NCI-H1930 (cell line): Measurements from ENCODE around the gene TNFAIP8L3.

Experiments used
- DNase-seq, 2 experiments: peaks; one replicate each; lab custom pipeline; 2025; lab: John Stamatoyannopoulos, UW

The TNFAIP8L3 gene

DNA sequence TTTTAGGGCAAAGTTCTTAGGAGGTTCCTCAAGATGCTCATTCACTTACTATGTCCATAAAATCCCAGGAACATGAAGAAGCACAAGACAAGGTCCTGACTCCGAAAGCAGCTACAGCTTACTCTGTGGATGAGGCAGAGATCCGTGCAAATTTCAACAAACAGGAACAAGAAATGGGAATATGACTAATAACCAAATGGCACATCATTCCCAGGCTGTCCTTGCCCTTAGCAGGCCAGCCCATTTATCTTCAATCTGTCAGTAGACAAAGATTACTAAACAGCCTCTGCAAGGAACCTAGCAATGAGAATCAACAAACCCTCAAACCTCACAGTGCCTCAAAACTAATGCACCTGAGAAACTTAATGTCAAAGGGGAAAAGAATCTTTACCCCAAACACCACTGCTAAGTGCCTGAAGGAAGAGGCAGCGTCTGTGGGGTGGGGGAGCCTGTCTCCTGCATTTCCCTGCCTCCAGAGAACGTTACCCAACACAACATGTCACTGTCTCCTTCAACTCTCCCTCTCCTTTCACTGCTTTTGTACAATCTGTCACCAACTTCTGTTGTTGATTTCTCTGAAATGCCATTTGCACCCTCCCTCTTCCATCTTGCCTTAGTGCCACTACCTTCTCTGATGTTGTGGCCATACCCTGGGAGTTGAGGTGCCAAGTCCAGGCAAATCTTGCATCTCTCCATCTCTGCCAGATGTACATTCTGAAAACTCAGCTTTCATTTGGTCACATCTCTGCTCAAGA is 4.8 kb downstream of the TNFAIP8L3 start:
- DNase-seq, result no peak

DNA sequence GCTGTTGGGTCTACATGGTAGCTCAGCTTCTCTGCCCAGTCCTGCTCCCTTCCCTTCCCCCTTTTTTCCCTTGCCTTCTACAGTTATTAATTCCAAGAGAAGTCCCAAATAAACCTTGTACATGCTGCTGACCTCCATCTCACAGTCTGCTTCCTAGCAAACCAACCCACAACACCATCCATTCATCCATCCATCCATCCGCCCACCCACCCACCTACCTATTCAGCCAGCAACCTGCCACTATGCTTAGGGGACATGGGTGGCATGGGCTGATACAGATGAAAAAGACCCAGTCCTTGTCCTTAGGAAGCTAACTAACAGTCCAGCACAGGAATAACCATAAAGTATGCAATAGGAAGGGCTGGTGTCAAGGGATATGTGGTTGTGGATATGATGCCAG is 5.7 kb downstream of the TNFAIP8L3 start:
- DNase-seq, result no peak

DNA sequence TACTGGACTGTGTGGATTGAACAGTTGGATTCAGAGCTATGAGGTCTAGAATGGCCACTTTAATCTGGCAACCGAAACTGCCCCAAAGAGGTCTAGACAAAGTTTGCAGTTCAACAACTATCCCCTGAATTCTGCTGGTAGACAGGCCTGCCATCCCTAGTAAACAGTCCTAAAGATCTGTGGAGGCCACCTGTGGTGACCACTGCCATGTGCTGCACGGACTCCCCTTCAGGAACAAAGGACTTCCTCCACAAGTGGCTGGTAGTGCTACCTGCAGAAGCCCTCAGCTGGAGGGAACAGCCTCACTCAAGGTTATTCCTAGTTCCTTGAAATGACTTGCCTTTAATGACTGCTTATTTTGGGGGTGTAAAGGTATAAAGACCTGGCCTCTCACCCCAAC is 6.1 kb downstream of the TNFAIP8L3 start:
- DNase-seq, result no peak

DNA sequence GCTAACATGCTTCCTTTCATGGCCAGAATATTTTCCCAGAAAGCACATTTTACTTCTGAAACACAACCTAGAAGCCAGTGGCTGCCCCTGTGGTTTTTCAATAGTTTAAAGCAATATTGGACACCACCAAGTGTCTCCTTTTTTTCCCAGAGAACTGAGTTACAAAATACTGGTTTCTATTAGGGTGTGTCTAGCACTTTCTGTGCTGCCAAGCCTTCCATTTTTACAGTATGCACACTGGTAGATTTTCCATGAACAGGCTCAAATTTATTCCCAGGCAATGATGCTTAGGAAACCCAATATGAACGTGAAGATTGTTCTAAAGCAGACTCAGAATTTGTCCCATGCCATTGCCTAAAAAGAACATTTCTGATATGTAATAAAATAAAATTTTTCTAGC is 7.2 kb downstream of the TNFAIP8L3 start:
- no peak for DNase-seq

DNA sequence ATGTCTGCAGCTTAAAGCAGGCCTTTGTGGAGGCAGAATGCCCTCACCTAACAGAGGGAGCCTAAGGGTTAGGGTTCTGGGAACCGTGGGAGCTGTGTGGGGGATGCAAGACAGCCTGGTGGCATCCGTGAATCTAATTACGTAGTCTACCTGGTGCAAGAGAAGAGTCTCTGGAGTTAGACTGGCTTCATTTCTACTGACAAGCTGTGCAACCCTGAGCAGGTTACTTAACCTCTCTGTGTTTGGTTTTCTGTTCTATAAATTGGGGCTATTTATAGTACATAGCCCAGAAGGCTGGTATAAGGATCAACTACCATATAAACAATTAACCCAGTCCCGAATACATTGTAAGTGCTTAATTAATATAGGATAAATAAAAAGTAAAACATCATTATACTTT is 8.3 kb downstream of the TNFAIP8L3 start:
- no peak for DNase-seq

DNA sequence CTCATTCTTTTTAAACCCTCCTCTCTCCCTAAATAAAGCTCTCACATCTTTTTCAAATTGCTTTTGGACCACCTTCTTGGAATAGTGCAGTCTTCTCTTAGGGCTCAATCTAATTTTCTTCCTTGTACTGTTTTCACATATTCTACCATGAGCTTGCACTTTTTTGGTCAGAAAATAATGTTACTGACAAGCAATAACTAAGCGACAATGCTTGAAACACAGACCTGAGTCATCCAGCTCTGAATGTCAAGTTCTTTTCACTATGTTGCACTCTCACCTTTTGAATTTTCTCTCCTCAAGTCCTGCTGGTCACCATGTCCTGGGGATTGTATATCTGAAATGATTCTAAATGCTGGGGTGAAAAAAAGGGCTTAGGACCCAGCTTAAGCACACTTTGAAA is 8.9 kb downstream of the TNFAIP8L3 start:
- DNase-seq, result no peak

DNA sequence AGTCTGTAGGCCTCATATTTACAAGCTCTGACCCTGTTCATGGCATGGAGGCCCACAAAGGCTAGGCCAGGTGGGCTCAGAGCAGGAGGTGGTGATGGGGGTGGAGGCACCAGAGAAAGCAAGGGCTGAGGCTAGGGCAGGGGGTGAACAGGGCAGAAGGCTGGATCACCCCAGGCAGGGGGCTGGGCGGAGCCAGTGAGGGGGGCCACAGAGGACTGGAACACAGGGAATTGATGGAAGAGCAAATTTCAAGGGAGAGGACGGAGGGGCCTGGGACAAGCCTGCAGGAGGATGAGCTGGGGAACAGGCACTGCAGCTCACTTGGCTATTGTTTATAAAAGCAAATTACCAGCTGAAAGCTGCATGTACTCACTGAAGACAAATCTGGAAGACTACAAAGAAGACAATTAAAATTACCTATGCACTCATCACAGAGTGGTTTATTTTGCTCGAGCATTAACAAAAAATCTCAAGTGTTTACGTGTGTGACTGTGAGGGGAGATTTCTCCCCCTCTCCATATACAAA is 11.0 kb downstream of the TNFAIP8L3 start:
- no peak for DNase-seq

DNA sequence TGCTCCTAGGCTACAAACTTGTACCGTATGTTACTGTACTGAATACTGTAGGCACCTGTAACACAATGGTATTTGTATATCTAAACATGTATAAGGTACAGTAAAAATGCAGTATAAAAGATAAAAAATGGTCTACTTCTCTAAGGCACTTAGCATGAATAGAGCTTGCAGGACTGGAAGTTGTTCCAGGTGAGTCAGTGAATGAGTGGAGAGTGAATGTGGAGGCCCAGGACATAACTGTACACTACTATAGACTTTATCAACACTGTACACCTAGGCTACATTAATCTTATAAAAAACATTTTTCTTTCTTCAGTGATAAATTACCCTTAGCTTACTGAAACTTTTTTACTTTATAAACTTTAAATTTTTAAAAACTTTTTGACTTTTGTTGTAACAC is 12.5 kb downstream of the TNFAIP8L3 start:
- no peak for DNase-seq

DNA sequence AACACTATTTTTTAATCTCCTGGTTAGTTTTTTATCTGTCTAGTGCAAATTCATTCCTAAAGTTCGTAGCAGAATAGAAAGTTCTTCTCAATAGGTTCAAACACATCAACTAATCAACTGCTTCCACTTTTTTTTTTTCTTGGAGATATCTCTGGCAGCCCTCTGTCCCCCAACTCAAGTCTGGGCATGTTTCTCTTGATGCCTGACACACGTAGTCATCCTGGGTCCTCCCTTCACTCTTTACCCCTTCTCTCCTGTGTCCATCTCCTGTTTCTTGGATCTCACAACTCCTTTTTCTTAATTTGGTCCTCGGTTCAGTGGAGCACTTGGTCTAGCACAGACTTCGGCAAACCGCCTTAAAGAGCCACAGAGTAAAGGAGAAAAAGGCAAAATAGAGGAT is 14.4 kb downstream of the TNFAIP8L3 start:
- no peak for DNase-seq

DNA sequence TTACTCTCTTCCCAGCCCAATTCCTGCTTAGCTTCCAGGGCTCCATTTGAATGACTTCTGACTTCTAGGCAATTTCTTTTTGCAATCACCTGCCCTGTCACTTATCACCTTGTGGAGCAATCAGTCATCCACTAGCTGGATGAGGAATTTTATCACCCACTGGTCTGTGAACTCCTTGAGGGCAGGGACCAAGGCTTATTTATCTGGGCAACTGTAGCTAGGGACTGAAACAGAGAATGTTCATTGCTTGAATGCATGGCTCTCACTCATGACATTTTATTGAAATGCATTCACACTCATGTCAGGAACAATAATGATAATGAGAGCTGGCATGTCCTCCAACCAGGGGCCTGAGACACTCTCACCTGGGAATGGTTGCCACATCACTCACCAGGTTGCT is 15.5 kb downstream of the TNFAIP8L3 start:
- DNase-seq, result no peak

DNA sequence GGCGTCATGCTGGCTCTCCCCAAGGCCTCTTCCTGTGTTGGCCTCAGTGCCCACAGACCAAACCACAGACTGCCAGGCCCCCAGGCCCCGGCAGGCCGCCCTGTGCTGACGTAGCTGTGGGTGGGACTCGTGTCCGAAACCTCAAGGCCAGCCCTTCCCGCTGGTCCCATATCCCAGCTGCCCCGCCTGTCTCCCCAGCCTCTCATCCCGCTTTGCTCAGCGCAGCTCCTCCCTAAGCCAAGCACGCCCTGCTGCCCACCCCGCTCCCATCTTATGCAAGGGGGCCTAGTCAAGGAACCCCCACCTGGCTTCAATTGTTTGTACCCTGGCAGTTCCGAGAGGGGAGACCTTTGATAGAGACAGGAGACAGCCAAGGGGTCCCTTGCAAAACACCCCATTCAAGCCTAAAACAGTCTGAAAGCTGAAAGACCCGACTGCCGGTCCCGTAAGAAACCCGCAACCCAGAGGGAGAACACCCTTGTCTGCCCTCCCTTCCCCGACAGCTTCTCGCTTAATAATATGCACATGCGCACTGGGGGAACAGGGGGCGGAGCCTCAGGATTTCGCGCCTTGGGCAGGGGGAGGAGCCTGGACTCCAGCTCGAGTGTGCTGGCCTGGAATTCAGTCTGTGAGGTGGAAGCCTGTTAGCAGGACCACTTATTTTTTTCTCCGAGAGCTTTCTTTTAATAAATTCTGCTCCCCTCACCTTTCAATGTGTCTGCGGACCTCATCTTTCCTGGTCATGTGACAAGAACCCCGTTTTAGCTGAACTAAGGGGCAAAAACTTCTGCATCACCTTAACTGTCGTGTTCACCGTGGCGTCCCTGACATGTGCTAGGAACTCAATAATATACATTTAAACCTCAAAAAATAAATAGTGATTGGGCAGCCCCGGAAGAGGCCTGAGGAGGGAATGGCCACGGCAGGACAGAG is 17.2 kb downstream of the TNFAIP8L3 start:
- no peak for DNase-seq

DNA sequence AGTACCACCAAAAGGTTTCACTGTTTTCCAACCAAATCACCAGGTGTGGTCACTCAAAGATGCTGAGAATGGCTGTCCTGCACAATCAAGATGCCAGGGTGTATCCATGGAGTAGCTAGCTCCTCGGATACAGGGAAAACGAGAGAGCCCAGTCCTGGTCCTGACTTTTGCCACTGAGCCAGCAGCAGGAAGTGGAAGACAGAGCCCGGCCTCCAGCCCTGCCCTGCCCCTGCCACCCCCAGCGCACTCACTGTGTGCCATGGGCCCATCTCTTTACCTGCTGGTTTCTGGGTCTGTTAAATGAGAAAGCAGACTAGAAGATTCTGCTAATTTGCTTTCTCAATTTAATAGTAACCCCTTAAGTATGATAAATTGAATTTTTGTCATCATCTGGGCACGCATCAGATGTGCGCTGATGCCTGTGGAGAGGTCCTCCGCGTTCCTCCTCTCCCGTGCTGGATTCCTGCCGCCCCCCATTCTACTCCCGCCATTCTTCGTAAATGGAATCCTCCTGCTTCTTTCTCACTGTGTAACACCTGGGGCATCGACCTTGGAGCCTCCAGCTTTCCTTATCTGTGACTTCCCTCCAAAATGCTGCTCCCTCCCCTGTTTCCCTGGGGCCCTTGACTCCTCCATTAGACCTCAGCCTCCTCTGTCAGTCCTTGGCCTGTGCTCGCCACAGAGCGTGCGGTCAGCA is 18.0 kb downstream of the TNFAIP8L3 start:
- DNase-seq, result no peak

DNA sequence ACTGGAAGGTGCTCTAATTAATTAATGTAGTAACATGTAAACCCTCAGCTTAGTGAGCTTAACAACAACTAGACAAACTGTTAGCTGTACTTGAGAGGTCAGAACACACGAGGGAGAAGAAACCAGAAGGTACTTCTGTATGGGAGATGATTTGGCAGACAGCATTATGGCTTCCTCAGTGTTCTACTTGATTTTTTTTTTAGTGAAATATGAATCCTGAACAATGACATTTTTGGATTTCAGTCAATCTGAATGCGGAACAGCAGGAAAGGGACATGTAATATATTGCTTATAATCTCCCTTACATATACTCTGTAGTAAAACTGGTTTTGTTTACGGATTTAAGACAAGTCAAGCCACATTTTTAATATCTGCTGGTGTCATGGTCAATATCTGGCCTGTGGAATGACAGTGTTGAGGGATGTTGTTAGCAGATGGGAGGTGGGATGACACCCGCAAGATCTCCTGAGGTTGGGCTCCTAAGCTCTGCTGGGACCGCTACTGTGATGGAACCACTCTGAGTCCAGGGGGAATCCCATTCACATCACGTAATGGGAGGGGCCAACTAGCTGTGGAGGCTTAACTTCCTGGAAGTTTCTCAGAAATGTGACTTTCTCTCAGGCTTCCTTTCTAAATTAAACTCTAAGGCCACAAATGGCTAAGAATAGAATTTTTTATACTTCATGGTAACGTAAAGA is 18.7 kb downstream of the TNFAIP8L3 start:
- DNase-seq, result no peak

DNA sequence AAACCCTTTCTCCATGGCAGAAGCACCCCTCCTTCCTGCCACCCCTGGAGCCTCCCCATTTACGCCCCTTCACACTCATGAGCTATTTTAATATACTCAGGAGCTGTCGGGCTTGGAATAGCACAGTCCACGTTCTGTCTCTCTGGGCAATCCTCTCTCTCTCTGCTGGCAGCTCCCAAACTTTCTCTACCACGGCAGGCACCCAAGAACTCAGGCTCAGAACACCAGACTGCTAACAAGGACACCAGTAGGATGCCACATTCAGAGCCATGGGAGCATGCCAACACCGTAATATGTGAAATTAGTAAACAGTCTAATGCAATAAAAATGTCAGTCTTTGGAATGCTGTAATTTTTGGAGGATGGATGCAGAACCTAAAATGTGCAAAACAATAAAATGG is 19.3 kb downstream of the TNFAIP8L3 start:
- no peak for DNase-seq

DNA sequence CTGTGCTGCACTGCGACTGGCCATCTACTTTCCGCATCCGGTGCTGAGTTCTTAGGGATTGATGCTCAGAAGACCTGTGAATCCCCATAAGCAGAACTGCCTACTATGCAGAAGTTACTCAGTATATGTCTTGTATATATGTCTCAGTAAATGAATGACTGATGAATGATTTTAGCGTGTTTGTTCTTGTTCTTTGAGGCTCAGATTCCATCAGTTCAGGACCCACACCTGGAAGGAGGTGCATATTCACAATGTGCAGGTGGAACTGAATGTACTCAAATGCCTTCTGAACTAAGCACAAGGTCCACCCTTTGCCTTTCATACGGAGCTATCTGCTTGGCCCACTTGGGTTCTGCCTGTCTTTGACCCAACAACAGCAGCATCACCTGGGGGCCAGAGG is 19.8 kb downstream of the TNFAIP8L3 start:
- no peak for DNase-seq

DNA sequence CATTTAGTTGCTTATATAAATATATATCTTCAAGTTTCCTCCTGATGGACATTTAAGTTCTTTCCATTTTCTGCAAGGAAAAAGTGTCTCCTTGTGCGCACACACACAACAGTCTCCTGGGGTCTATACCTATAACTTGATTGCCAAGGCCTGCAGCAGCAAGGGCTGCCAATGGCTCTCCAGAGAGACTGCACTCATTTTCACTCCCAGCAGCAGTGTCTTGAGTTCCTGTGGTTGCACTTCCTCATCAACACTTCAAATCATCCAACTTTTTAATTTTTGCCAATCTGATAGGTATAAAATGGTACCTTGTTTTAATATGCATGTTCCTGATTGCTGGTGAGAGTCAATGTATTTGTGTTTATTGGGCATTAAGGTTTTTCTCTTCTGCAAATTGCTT is 23.1 kb downstream of the TNFAIP8L3 start:
- DNase-seq, result no peak

DNA sequence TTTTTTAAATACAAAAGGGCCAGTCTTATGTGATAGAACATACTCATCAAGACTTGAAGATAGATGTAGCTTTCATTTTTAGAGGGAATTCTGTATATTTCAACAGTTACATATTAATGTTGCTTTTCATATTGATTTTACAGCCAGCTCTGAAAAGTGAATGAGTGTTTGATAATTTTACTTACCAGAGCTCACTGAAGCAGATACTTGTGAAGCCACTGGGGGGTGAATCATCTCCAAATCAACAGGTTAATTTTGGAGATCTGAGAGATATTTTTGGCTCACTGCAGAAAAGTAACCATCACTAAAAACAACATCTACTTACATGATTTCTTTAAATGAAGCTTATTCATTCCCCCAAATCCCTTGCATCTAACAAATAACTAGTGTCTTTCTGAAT is 24.7 kb downstream of the TNFAIP8L3 start:
- no peak for DNase-seq

DNA sequence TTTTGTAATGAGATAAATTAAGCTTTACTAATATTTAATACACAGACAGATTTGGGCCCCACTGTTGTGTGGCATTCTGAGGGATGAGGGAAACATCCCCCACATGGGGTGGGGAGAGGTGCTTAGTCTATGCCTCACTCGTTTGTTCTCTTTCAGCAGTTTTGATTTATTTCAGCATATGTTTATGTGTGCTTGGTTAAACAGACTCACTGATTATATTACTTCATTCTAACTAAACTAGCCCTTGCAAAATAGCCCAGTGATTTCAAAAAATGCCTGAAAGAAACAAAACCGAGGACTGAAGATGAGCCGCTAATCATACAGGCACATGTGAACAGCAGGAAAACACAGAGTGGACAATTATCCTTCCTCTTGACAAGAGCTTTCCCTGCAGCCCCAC is 27.2 kb downstream of the TNFAIP8L3 start:
- DNase-seq, result no peak

DNA sequence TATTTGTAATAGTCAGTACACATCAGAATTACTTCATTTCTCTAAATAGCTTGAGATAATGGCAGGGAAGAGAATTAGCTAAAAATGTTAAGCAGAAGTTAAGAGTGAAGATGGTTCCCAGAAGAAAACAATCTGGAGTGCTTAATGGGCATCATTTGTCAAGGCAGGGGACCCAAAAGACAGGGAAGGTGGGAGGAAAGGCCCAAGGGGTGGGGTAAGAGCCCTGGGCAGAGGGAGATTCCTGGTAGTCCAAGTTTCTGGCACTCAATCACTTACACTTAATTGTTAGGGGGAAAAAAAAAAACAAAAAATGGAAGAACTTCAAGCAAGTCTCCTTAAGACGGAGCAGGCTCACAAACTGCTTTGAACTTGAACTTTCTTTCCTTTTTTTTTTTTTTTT is 28.9 kb downstream of the TNFAIP8L3 start:
- no peak for DNase-seq

DNA sequence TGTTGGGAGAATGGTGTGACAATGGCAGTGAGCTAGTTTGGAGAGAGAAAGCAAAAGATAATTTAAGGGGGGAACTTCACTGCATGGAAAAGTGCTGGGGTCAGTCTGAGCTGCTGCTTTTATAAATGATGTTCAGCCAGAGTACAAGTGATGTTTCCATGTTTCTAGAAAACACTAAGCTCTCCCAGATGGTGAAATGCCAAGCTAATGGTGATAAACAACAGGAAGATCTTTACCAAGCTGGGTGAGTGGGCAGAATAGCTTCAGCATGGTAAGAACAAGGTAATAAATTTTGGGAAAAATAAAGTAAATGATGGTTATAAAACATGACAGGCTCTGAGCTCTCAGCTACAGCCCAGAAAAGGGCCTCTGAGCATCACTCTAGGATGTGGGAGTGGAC is 29.4 kb downstream of the TNFAIP8L3 start:
- DNase-seq, result no peak

DNA sequence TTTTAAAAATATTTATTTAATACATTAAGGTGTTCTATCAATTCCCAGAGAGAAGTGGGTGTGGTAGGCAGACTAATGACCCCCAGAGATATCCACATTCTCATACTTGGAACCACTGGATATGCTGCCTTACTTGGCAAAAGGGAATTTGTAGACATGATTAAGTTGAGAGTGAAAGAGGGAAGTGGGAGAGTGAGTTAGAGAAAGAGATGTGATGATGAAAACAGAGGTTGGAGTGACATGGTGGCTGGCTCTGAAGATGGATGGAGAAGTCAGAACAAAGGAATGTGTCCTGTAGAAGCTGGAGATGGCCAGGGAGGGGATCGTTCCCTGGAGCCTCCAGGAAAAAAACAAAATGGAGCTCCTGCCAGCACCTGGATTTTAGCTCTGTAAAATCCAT is 32.0 kb downstream of the TNFAIP8L3 start:
- DNase-seq, result no peak
